Kidney (tissue), 14 donors: ENCODE data around the gene CUL1. TPM values are rescaled to one million over a fixed set of nuclear protein-coding genes. Genes with fewer than 3 reads are reported as not detected.

ENCODE experiments used
- DNase-seq, 5 donors: peaks; one replicate each; pipeline ENCODE4 v3.0.0-alpha.2; 2013 to 2020
- FAIRE-seq: peaks from 2 replicates; lab custom pipeline; 2012; peaks lifted over from hg19 to GRCh38; lab: Jason Lieb, UNC
- H3K27ac ChIP-seq, 2 donors: one replicate each; pipeline ENCODE4 v1.7.0; 2013; ENCODE audit warnings: low read depth in 2 of 2, low read length in 2 of 2, inconsistent platforms in 1 of 2
- H3K27me3 ChIP-seq: one replicate; pipeline ENCODE4 v1.7.1; 2013; ENCODE audit warnings: low read length, inconsistent platforms; ENCODE audit not compliant: control insufficient read depth, insufficient read depth
- H3K36me3 ChIP-seq, 3 donors: one replicate each; pipeline versions ENCODE4 v1.7.0 to v1.7.1; 2013; ENCODE audit warnings: low read length in 3 of 3, control low read depth in 1 of 3, inconsistent platforms in 1 of 3; ENCODE audit not compliant: insufficient read depth in 3 of 3, control insufficient read depth in 2 of 3
- H3K4me1 ChIP-seq, 3 donors: one replicate each; pipeline versions ENCODE4 v1.7.0 to v1.7.1; 2013; ENCODE audit warnings: low read length in 3 of 3, inconsistent platforms in 1 of 3, low read depth in 1 of 3; ENCODE audit not compliant: control insufficient read depth in 2 of 3, insufficient read depth in 2 of 3
- H3K4me3 ChIP-seq, 3 donors: one replicate each; pipeline versions ENCODE4 v1.7.0 to v1.8.1; 2013; ENCODE audit warnings: low read length in 3 of 3, control low read depth in 1 of 3, inconsistent platforms in 1 of 3
- H3K9ac ChIP-seq, 3 donors: one replicate each; pipeline versions ENCODE4 v1.7.0 to v1.7.1; 2013; ENCODE audit warnings: low read length in 3 of 3, control low read depth in 1 of 3, inconsistent platforms in 1 of 3
- H3K9me3 ChIP-seq, 3 donors: one replicate each; pipeline versions ENCODE4 v1.7.0 to v1.7.1; 2013; ENCODE audit warnings: low read length in 3 of 3, control low read depth in 1 of 3, inconsistent platforms in 1 of 3; ENCODE audit not compliant: control insufficient read depth in 2 of 3, insufficient read depth in 1 of 3
- CTCF ChIP-seq: IDR thresholded peaks from 3 replicates; pipeline ENCODE4 v1.5.1; 2012; ENCODE audit warnings: mild to moderate bottlenecking, moderate library complexity, borderline replicate concordance; ENCODE audit not compliant: insufficient read depth; ENCODE audit errors: extremely low read depth
- intact Hi-C: fragments of 100-400 bp; cut with DNase I; formaldehyde crosslinking; loops from one replicate; pipeline ENCODE4 v1.11.1; 2022
- polyA plus RNA-seq: library from polyadenylated mRNA; stranded (reverse); fragments of 350-450 nt; fragmentation: Illumina TruSeq; extraction: RNeasy Lipid Tissue Mini Kit (QIAGEN cat#74804); gene quantifications from one replicate; pipeline ENCODE4 v1.2.3, GENCODE V29; 2014; ENCODE audit warnings: low read depth, low replicate concordance; ENCODE audit not compliant: insufficient read depth
- total RNA-seq: library from RNA; stranded (reverse); fragmentation: NEBNext Ultra II Directional; extraction: Animal tissue kit (Norgen Biotek cat#: 25700); gene quantifications from one replicate; pipeline ENCODE4 v1.2.1, GENCODE V29; 2021
- donor health status: control.
- donor health status: control.
- donor health status: control.
- donor health status: control.
- donor health status: control.
- donor health status: DM: yes; HTN: yes; CAD: no.
- donor health status: Normal renal cell carcinoma (clear cell type).

Gene CUL1
- total and polyA plus RNA-seq, 2 donors from 2014 or later: 23.4 to 37.6 TPM

- no peaks in the 10 kb centered on the region for H3K4me1 ChIP-seq
- FAIRE-seq: no peak
- no peak for TF ChIP-seq CTCF
- intact Hi-C loops: no loop called here
- H3K27ac ChIP-seq: no peak overlapping the region
- DNase-seq: peak in 2 of 5 donors; percentile 19 to 24
- no peaks in the 10 kb centered on the region for H3K9me3 ChIP-seq
- H3K36me3 ChIP-seq: peaks cover 6 to 49% (median 34%) of the 10 kb centered on the region in 3 donors
- no peaks in the 10 kb centered on the region for H3K27me3 ChIP-seq
- H3K4me3 ChIP-seq: no peak overlapping the region
- H3K9ac ChIP-seq: no peak overlapping the region
Observed at GRCh38 chr7:148772297-148773089, 73.8 kb downstream of the CUL1 start.

GRCh38 chr7:148773334-148773733 lies 74.6 kb downstream of the CUL1 start:
- peak in 3 of 5 donors; percentile 21 to 43 (median 43) for DNase-seq
- no peaks in the 10 kb centered on the region for H3K9me3 ChIP-seq
- H3K4me3 ChIP-seq: no peak overlapping the region
- H3K27me3 ChIP-seq: no peaks in the 10 kb centered on the region
- intact Hi-C loops: no loop called here
- FAIRE-seq: no peak
- H3K9ac ChIP-seq: no peak overlapping the region
- peaks cover 4 to 42% (median 36%) of the 10 kb centered on the region in 3 donors for H3K36me3 ChIP-seq
- H3K4me1 ChIP-seq: no peaks in the 10 kb centered on the region
- H3K27ac ChIP-seq: no peak overlapping the region
- TF ChIP-seq CTCF: no peak

- DNase-seq (peak in 3 of 5 donors; percentile 45 to 80 (median 68)), FAIRE-seq (no peak)
- Histone ChIP-seq H3K9me3 (no peaks in the 10 kb centered on the region), H3K4me3 (no peak overlapping the region), H3K4me1 (no peaks in the 10 kb centered on the region), H3K27me3 (no peaks in the 10 kb centered on the region), H3K27ac (no peak overlapping the region), H3K36me3 (peaks cover 4 to 41% (median 38%) of the 10 kb centered on the region in 3 donors), H3K9ac (no peak overlapping the region)
- no peak for TF ChIP-seq CTCF
- intact Hi-C loops: no loop called here
Observed at GRCh38 chr7:148774471-148774870, 75.8 kb downstream of the CUL1 start.
